Activated T-helper 1 cell treated with anti-CD3 and anti-CD28 coated beads, Interleukin-2, amount 50 U/mL, for 16 hours (primary cell): Measurements from ENCODE around the gene ACP7.
"Not testable (repeated sequence)": the region's sequence is repeated elsewhere in the genome, so short reads cannot be mapped to it uniquely, and the experiment has no call there.

ENCODE experiments used
- DNase-seq, 2 donors: peaks; one replicate each; pipeline ENCODE4 v3.0.0-alpha.2; 2020; ENCODE audit warnings: low read depth in 1 of 2, low spot score in 1 of 2

Gene ACP7

GRCh38 chr19:39077323-39077722 is 6.8 kb upstream of the ACP7 start:
- DNase-seq, result no peak

- no peak for DNase-seq
These were observed 5.5 kb upstream of the ACP7 start for GRCh38 chr19:39078436-39079200.

- DNase-seq, result no peak
These were observed 3.7 kb upstream of the ACP7 start for GRCh38 chr19:39080431-39080830.

- no peak for DNase-seq
These were observed 2.0 kb upstream of the ACP7 start for GRCh38 chr19:39082167-39082566.

GRCh38 chr19:39082745-39083598 is 1.2 kb upstream of the ACP7 start:
- DNase-seq, result no peak

- DNase-seq, result no peak
These were observed 577 bp upstream of the ACP7 start for GRCh38 chr19:39083599-39083982.

- no peak for DNase-seq
These were observed 538 bp downstream of the ACP7 start for GRCh38 chr19:39084732-39085080.

- DNase-seq, result no peak
These were observed 1.2 kb downstream of the ACP7 start for GRCh38 chr19:39085392-39085791.

GRCh38 chr19:39086386-39086785 is 2.2 kb downstream of the ACP7 start:
- DNase-seq, result no peak

- no peak for DNase-seq
These were observed 3.9 kb downstream of the ACP7 start for GRCh38 chr19:39087907-39088686.

GRCh38 chr19:39090016-39090415 is 5.8 kb downstream of the ACP7 start:
- not testable (repeated sequence) for DNase-seq

- no peak for DNase-seq
These were observed 6.7 kb downstream of the ACP7 start for GRCh38 chr19:39090881-39091280.

- not testable (repeated sequence) for DNase-seq
These were observed 11.8 kb downstream of the ACP7 start for GRCh38 chr19:39095799-39096540.

GRCh38 chr19:39097299-39097698 is 13.1 kb downstream of the ACP7 start:
- no peak for DNase-seq

- DNase-seq, result no peak
These were observed 13.6 kb downstream of the ACP7 start for GRCh38 chr19:39097721-39098120.

GRCh38 chr19:39098365-39099269 is 14.4 kb downstream of the ACP7 start:
- no peak for DNase-seq

- DNase-seq, result no peak
These were observed 15.2 kb downstream of the ACP7 start for GRCh38 chr19:39099341-39099740.

- no peak for DNase-seq
These were observed 16.5 kb downstream of the ACP7 start for GRCh38 chr19:39100500-39101166.

GRCh38 chr19:39103151-39103550 is 19.0 kb downstream of the ACP7 start:
- no peak for DNase-seq
